ENCODE results near the gene SIX5. TPM values are rescaled to one million over a fixed set of nuclear protein-coding genes. Genes with fewer than 3 reads are reported as not detected.

SIX5 gene
- total and polyA plus RNA-seq, 9 of the 15 experiments (the other 6 are each of a cell fraction or from before 2014, with no cell fraction given), result 1.4 to 17.2 (median 7.4) TPM; not detected in 2

GRCh38 chr19:45817010-45817724 is 48.1 kb upstream of the SIX5 start (continued):
- TF ChIP-seq RBM14 (IDR thresholded peaks at IDR 0.05; ENCODE audit: borderline replicate concordance, insufficient read depth, low read depth, low read length) (no peak), RAD51 (IDR thresholded peaks at IDR 0.05; ENCODE audit: borderline replicate concordance, low read depth) (peak; percentile 61; the same call in 1 of the 2 replicates), L3MBTL2 (IDR thresholded peaks at IDR 0.05) (peak; percentile 50), HMGXB4 (CRISPR knock-in tag; IDR thresholded peaks at IDR 0.05) (no peak), TFAP4 (CRISPR knock-in tag; IDR thresholded peaks at IDR 0.05; ENCODE audit: borderline replicate concordance) (peak; percentile 84), ZNF12 (CRISPR knock-in tag; IDR thresholded peaks at IDR 0.05) (no peak), TFE3 (CRISPR knock-in tag; IDR thresholded peaks at IDR 0.05) (no peak), NELFE (IDR thresholded peaks at IDR 0.05; ENCODE audit: insufficient read depth, insufficient read length) (no peak), ZNF23 (CRISPR knock-in tag; IDR thresholded peaks at IDR 0.05) (no peak), CREB1 (IDR thresholded peaks at IDR 0.05) (peak; percentile 29; the same call in 1 of the 2 replicates), CREB1 (CRISPR knock-in tag; IDR thresholded peaks at IDR 0.05) (peak; percentile 25; the same call in 1 of the 2 replicates), JUN (IDR thresholded peaks at IDR 0.05; ENCODE audit: borderline replicate concordance, low read depth, low read length) (0 out of 2 replicates have a peak, but pooled peaks have one; percentile 62), JUN (CRISPR knock-in tag; IDR thresholded peaks at IDR 0.05; ENCODE audit: borderline replicate concordance) (no peak; the same call in 1 of the 2 replicates), SP1 (CRISPR knock-in tag; IDR thresholded peaks at IDR 0.05) (peak; percentile 45; the same call in 1 of the 2 replicates), HEY1 (CRISPR knock-in tag; IDR thresholded peaks at IDR 0.05; ENCODE audit: borderline replicate concordance) (no peak), CTBP1 (IDR thresholded peaks at IDR 0.05; ENCODE audit: borderline replicate concordance) (0 out of 2 replicates have a peak, but pooled peaks have one; percentile 54), ZNF384 (IDR thresholded peaks at IDR 0.05; ENCODE audit: low read depth, low read length) (peak; percentile 100), KDM2B (CRISPR knock-in tag; IDR thresholded peaks at IDR 0.05) (no peak), NBN (IDR thresholded peaks at IDR 0.05; ENCODE audit: low read depth) (peak; percentile 79; the same call in 1 of the 2 replicates), HNRNPLL (IDR thresholded peaks at IDR 0.05; ENCODE audit: low read depth, low read length, poor library complexity, severe bottlenecking) (no peak), CBX3 (IDR thresholded peaks at IDR 0.05; ENCODE audit: borderline replicate concordance in 1 of 2, low read length in 2 of 2) (peak in 1 of 2 experiments; percentile 72; a peak in 1 of 3 replicates), ZNF143 (CRISPR knock-in tag; IDR thresholded peaks at IDR 0.05) (0 out of 2 replicates have a peak, but pooled peaks have one; percentile 38), ZFP36 (IDR thresholded peaks at IDR 0.05; ENCODE audit: low read depth, low read length, partially characterized antibody) (no peak)
